Non-pigmented ciliary epithelial cell (primary cell): Measurements from ENCODE around the gene GNB1L.

Experiments used
- DNase-seq: peaks from one replicate; pipeline ENCODE4 v3.0.0-alpha.2; 2010; ENCODE audit warnings: low read depth

The GNB1L gene

DNA sequence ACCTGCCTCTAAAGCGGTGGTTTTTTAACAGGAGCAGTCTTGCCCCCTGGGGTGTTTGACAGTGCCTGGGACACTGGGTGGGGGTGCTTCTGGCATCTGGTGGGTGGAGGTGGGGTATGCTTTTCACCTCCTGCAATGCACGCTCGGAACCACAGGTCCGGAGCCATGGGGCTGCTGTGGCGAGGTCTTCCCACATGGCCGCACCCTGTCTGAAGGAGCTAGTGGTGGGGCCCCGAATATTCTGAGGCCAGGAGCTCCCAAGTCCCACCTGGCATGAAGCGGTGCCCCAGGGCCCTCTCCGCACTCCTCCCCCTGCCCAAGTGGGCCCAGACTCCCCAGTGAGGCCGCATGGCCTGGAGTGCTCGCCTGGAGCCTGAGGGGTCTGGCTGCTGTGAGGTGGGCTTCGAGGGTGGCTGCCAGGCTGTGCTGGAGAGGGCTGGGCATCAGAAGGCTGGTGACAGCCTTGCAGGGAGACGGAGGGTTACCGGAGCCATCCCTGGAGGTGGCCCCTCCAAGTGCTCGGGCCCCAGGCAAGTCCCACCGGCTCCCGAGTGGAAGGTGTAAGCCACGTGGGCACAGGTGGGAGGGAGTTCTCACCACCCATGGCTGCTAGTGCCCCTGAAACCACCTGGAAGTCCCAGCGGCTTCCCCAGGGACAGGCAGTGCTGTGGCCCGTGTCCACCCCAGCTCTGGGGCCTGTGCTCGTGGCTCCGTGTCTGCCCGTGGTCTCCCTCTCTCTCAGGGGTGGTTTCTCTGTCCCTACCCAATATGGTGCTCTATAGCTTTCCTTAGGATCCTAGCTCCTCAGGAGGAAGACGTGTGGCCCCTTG is 79.0 kb downstream of the GNB1L start:
- DNase-seq, result no peak

- DNase-seq, result no peak
Measured at GRCh38 chr22:19774628-19775027, 80.0 kb downstream of the GNB1L start.

GRCh38 chr22:19773470-19774040 is 81.1 kb downstream of the GNB1L start:
- no peak for DNase-seq

DNA sequence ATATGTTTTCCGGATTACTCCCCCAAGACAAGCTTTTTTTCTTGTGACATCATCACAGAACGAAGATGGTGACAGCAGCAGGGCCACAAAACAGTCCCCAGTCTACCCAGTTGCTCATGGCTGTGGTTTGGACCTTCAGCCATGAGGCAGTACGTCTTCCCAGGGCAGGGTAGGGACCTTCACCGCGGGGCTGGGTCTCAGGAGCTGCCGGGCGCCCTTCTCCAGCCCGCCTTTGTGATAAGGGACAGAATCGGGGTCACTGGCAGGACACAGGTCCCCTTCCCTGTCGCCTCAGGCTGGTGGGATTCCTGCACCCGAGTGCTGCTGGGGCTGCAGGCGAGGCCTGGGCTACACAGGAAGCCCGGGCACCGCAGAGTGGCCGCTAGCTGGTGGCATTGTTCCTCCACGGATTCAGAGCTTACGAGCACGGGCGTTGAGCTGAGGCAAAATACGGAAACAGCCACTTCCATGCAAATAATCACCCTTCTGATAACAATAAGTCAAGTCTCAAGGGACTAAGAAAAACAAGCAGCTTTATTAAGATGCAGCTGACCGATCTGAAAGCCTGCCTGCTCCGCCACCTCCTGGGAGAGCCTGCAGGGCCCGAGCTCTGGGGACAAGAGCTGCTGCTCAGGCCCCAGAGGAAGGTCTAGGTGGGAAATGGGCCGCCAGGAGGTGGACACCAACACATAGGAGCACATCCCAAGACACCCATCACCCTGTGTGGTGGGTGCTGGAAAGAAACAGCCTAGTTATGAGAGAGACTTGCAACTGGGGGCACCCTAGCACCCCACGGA is 81.8 kb downstream of the GNB1L start:
- no peak for DNase-seq

DNA sequence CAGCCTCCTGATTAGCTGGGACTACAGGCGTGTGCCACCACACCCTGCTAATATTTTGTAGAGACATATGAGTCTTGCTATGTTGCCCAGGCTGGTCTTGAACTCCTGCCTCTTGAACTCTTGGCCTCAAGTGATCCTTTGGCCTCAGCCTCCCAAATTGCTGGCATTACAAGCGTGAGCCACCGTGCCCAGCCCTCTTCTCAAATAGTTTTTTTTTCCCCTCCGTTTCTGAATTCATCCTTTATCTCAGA is 82.3 kb downstream of the GNB1L start:
- no peak for DNase-seq

DNA sequence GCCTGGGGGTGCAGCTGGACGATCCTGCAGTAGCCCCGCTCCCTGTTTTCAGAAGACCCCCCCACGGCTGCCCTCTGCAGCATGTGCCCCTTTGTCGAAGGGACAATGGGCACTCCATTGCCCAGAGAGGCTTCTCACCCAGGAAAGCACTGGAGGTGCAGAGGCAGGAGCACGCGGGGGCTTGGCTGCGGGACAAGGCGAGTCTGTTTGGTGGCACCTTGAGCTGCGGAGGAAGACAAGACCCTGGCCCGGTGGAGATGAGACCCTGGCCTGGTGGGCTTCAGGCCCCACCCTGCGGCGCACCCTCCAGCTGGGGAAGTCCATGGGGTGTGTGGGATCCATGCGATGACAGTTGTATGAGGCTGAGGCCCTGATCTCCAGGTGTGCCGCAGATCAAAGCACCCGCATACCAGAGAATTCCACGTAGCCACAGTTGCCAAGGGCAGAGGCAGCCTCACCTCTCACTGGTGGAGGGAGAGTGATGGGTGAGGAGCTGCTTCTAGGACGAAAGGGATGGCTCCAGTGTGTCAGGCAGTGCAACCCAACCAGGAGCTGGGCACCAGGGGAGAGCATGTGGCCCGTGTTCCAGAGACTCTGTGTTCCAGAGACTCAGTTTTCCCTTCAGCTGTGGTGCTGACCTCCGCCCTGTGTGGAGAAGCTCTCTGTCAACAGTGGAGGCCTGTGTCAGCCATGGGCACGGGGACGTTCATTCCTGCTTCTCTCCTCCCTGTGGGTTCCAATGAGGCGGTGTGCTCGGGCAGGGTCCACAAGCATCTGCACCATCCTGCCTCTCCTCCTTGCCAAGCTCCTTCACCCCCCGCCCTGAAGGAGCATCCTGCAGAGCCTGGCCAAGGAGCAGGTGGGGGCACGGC is 84.1 kb downstream of the GNB1L start:
- no peak for DNase-seq

- DNase-seq, result no peak
Measured at GRCh38 chr22:19769393-19769715, 85.3 kb downstream of the GNB1L start.

GRCh38 chr22:19767427-19768341 is 87.0 kb downstream of the GNB1L start:
- DNase-seq, result no peak

DNA sequence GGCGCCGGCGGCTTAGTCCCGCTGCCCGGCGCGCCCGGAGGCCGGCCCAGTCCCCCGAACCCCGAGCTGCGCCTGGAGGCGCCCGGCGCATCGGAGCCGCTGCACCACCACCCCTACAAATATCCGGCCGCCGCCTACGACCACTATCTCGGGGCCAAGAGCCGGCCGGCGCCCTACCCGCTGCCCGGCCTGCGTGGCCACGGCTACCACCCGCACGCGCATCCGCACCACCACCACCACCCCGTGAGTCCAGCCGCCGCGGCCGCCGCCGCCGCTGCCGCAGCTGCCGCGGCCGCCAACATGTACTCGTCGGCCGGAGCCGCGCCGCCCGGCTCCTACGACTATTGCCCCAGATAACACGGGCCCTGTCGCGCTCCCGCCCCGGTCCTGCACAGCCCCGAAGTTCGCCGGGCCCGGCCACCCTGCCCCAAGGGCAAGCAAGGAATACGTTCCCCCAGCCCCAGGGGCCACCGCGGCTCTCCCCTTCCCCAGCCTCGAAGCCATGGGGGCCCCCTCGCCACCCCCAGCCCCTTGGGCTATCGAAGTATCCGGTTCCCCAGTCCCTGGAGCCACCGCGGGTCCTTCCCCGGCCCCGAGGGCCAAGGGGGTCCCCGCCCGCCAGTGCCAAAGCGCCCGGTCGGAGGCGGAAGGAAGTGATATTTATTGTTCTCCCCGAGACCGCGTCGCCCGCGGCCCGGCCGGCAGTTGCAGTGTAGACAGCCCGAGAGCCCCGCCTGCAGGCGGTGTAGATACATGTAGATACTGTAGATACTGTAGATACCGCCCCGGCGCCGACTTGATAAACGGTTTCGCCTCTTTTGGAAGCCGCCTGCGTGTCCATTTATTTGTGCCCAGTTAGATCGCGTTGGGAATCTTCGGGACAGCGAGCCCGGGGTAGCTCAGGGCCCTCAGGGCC is 87.9 kb downstream of the GNB1L start:
- no peak for DNase-seq

GRCh38 chr22:19766240-19766510 is 88.5 kb downstream of the GNB1L start:
- DNase-seq, result no peak

GRCh38 chr22:19765477-19766239 is 89.0 kb downstream of the GNB1L start:
- DNase-seq, result no peak

GRCh38 chr22:19764636-19765476 is 89.8 kb downstream of the GNB1L start:
- no peak for DNase-seq

DNA sequence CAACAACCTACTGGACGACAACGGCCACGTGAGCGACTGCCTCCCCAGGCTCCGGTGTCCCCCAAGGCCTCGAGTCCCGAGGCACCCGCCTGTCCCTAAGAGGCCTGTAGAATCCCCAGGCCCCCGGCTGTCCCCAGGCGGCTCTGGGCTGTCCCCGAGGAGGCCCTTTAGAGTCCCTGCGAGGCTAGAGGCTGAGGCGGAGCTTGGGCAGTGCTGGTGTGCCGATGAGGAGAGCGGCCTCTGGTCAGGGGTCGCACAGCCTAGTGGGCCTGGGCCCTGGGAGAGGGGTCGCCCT is 90.4 kb downstream of the GNB1L start:
- DNase-seq, result no peak

DNA sequence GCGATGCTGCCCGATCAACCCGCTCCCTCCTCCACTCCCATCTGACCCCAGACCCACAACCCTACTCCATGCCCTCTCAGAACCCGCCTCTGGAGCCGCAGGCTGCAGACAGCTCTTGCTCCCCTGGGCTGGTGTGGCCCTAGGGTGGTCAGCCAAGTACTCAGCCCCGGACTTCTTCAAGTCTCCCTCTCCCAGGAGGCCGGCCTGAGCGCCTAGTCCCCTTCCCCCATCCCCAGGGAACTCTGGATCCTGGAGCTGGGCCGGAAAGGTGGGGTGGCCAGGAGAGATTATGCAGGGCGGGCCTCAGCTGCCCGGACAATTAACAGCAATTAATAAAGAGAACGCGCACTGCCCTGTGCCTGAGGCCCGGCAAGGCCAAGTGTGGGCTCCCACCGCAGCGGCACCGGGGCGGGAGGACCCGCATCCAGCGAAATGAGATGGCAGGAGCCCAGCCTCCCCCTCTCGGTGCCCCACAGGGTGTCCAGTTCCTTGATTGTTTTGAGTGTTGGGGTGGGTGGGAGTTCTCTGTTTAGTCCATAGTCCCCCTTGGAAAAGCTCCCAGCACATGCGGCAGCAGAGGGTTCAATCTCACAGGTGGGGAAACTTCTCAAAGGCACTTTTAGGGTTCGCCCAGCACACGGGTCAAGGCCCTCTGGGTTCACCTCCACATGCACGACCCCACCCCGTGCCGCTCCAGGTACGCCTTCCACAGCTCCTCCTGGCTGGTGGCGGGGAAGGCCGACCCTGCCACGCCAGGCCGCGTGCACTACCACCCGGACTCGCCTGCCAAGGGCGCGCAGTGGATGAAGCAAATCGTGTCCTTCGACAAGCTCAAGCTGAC is 91.0 kb downstream of the GNB1L start:
- DNase-seq, result no peak

- no peak for DNase-seq
Measured at GRCh38 chr22:19762568-19763457, 91.9 kb downstream of the GNB1L start.

- DNase-seq, result no peak
Measured at GRCh38 chr22:19761725-19762567, 92.7 kb downstream of the GNB1L start.
